ENCODE measurements around the gene ARVCF.

ARVCF gene

DNA sequence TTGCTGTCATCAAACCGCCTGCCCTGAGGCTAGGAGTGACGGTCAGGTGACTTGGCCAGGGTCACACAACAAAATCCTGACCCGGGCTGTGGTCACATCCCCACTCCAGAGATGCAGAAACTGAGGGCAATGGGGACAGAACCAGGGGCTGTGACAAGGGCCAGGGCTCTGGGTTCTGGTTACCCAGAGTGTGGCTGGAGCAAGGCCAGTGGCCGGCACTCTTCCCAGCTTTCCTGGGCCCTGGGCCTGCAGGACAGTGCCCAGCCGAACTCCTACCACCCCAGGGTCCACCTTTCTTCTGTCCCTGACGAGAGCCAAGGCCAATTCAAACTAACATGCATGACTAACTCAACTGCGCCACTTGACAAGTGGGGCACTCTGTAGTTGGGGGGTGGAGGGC is 35.9 kb downstream of the ARVCF start:
- Mint-ChIP-seq H3K4me1 (ENCODE audit: low read depth) (no peaks in the 10 kb centered on the region), H3K27ac (no peak overlapping the region), H3K36me3 (ENCODE audit: low read depth) (no peaks in the 10 kb centered on the region), H3K27me3 (ENCODE audit: low read depth) (no peaks in the 10 kb centered on the region), H3K4me3 (no peak overlapping the region), H3K9me3 (no peaks in the 10 kb centered on the region)
- DNase-seq (ENCODE audit: low spot score), result no peak

DNA sequence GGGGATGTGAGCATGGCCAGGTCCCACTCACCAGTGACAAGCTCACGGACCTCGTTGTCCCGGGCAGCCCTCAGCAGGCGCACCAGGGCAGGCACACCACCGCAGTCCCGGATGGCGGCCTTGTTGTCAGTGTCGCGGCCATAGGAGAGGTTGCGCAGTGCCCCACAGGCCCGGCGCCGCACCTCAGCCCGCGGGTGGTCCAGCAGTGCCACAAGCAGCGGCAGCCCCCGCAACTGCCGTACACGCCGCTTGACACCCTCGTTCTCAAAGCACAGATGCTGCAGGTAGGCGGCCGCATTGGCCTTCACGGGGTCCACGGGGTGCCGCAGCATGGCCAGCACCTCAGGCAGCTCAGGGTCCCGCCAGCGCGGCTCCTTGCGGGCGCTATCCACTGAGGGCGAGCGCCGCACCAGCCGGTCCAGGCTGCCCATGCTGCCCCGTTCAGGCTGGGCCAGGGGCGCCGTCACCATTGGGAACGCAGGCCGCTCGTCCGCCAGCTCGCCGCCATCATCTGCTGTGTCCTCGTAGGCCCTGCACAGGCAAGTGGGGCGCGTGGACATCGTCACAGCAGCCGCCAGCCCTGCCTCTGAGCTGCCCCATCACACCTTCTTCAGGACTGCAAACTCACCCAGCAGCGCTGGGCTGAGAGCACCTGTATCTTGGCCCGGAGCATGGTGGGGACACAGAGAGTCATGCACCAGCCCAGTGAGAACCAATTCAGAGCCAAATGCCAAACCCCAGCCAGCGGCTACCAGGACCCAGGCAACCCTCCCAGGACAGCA is 36.7 kb downstream of the ARVCF start:
- Mint-ChIP-seq H3K4me3 (no peak overlapping the region), H3K9me3 (no peaks in the 10 kb centered on the region)

DNA sequence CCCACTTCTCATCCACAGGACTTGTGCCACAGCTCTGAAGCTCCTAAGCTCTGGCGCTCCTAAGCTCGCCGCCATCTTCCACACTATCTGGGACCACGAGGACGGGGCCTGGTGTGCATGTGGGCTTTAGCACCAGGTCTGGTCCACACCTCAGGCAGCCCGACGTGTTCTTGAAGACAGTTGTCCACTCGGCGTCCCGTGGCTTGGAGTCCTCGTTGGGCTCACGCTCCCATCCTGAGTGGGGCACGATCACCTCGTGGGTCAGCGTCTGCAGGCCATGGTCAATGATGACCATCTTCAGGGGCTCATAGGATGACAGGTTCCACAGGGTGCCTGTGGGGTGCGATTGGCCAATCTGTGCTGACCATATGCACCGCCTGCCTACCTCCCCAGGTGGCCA is 37.9 kb downstream of the ARVCF start:
- Mint-ChIP-seq H3K27ac (no peak overlapping the region), H3K4me1 (ENCODE audit: low read depth) (peaks cover 6% of the 10 kb centered on the region), H3K4me3 (no peak overlapping the region), H3K9me3 (no peaks in the 10 kb centered on the region), H3K36me3 (ENCODE audit: low read depth) (no peaks in the 10 kb centered on the region), H3K27me3 (ENCODE audit: low read depth) (no peaks in the 10 kb centered on the region)
- no peak for DNase-seq (ENCODE audit: low spot score)

More for the DNA sequence above, 36.7 kb downstream of the ARVCF start:
- H3K27ac Mint-ChIP-seq, result no peak overlapping the region
- no peaks in the 10 kb centered on the region for H3K27me3 Mint-ChIP-seq (ENCODE audit: low read depth)
- H3K36me3 Mint-ChIP-seq (ENCODE audit: low read depth), result no peaks in the 10 kb centered on the region
- no peak for DNase-seq (ENCODE audit: low spot score)
- H3K4me1 Mint-ChIP-seq (ENCODE audit: low read depth), result peaks cover 5% of the 10 kb centered on the region

DNA sequence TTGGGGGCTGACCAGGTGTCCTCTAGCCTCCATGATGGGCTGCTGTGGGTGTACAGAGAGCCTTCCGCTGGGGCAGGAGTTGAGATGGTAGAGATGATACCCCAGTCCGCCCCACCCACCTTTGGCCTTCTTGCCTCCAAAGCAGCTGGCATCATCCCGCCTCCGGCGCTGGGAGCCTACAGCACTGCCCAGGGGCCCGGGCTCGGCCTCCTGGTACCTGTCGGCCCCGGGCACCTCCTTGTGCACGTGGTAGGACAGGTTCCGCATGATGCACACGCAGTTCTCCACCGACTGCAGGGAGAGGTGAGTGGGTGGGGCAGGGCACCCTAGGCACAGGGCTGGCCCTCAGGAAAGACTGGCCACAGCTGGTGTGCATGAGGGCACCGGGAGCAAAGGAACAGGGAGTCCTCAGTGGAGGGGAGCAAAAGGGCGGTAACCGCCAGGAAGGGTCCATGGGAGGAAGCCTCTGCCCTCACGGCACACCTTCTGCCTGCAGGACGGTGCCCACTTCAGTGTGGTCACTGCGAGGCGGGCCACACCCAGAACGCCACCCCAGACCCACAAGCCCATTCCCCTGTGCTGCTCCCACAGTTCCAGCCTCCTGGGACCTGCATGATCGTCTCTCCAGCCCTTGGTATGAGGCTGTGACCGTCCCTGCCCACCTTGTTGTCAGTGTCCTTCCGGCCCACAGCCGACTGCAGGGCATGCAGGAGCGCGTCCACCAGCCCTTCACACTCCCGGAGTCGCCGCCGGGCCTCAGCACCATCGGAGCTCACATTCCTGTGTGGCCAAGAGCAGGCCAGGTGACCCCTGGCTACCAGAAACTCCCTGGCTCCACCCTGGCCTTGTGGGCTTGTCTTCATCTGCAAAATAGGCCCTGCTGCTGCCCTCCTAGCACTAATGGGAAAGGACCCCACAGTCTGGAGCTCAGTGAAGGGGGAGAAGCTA is 39.1 kb downstream of the ARVCF start:
- Mint-ChIP-seq H3K9me3 (no peaks in the 10 kb centered on the region), H3K4me3 (no peak overlapping the region), H3K27me3 (ENCODE audit: low read depth) (no peaks in the 10 kb centered on the region)

DNA sequence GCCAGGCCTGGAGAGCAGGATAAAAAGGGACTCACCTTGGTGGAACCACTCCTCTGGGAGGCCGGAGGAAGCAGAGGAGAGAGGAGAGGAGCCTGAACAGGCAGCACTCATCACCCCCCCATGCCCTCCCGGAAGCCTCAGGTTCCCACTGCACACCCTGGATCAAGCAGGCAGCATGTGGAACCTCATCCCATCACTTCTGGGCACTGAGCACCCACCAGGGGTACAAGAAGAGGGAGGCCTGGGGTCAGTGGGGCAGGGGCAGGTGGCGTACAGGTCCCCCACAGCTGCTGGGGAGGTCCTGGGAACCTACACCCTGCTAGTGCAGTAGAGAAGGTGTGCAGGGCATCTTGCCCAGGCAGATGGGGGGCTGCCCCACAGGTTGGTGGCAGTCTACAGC is 40.0 kb downstream of the ARVCF start:
- H3K4me3 Mint-ChIP-seq, result no peak overlapping the region
- peaks cover 6% of the 10 kb centered on the region for H3K4me1 Mint-ChIP-seq (ENCODE audit: low read depth)
- no peaks in the 10 kb centered on the region for H3K27me3 Mint-ChIP-seq (ENCODE audit: low read depth)
- H3K36me3 Mint-ChIP-seq (ENCODE audit: low read depth), result no peaks in the 10 kb centered on the region
- H3K27ac Mint-ChIP-seq, result no peak overlapping the region
- no peaks in the 10 kb centered on the region for H3K9me3 Mint-ChIP-seq
- DNase-seq (ENCODE audit: low spot score), result no peak

More for the DNA sequence above, 39.1 kb downstream of the ARVCF start:
- Mint-ChIP-seq H3K36me3 (ENCODE audit: low read depth) (no peaks in the 10 kb centered on the region), H3K27ac (no peak overlapping the region), H3K4me1 (ENCODE audit: low read depth) (peaks cover 6% of the 10 kb centered on the region)
- DNase-seq (ENCODE audit: low spot score), result no peak

DNA sequence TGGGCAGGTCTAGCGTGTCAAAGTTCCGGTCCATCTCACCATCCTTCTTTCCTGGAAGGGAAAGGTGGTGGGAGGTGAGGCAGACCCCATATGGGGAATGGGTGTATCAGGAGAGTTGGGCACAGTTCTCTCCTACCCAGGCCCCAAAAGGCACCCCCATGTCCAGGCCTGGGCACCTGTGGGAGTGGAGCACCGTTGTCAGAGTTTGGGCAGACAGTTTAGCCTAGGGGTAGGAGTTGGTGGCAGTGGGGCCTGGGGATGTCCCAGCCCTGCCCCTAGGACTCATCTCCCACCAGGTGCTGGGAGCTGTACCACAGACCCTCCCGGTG is 41.0 kb downstream of the ARVCF start:
- peaks cover 6% of the 10 kb centered on the region for H3K4me1 Mint-ChIP-seq (ENCODE audit: low read depth)
- H3K27me3 Mint-ChIP-seq (ENCODE audit: low read depth), result no peaks in the 10 kb centered on the region
- DNase-seq (ENCODE audit: low spot score), result no peak
- no peaks in the 10 kb centered on the region for H3K9me3 Mint-ChIP-seq
- no peak overlapping the region for H3K27ac Mint-ChIP-seq
- no peak overlapping the region for H3K4me3 Mint-ChIP-seq
- H3K36me3 Mint-ChIP-seq (ENCODE audit: low read depth), result no peaks in the 10 kb centered on the region

DNA sequence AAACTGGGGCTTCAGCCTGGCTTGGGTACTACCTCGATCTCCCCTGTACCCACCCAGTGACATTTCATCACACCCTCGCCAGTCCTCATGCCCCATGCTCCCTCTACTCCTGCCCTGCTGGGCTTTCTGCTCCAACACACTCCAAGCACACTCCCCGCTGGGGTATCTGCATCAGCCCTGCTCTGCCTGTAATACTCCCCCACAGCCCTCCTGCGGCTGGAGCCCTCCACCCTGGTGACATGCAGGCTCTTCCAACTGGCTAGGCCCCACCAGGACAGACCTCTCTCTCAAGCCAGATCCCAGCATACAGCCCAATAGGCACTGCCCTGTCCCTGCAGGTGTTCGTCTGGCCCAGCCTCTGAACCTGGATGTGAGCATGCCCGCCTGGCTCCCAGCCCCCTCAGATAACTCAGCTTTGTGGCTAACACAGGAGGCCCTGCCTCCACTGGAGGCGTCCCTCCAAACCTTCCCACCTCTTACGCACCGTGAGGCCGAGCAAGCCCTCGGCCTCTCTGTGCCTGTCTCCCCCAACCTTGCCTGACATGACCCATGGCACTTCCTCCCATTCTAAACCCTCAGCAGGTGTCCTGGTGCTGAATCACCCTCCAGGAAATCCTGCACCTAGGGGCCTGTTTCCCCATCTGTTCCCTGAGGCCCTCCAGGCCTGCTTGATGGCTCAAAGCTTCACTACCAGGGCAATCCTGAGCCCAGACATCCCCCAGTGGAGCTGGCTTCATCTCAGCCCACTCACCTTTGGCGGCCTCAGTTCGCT is 41.5 kb downstream of the ARVCF start:
- Mint-ChIP-seq H3K9me3 (no peaks in the 10 kb centered on the region), H3K27ac (no peak overlapping the region), H3K4me1 (ENCODE audit: low read depth) (peaks cover 7% of the 10 kb centered on the region), H3K4me3 (no peak overlapping the region), H3K36me3 (ENCODE audit: low read depth) (no peaks in the 10 kb centered on the region), H3K27me3 (ENCODE audit: low read depth) (no peaks in the 10 kb centered on the region)
- DNase-seq (ENCODE audit: low spot score), result no peak

DNA sequence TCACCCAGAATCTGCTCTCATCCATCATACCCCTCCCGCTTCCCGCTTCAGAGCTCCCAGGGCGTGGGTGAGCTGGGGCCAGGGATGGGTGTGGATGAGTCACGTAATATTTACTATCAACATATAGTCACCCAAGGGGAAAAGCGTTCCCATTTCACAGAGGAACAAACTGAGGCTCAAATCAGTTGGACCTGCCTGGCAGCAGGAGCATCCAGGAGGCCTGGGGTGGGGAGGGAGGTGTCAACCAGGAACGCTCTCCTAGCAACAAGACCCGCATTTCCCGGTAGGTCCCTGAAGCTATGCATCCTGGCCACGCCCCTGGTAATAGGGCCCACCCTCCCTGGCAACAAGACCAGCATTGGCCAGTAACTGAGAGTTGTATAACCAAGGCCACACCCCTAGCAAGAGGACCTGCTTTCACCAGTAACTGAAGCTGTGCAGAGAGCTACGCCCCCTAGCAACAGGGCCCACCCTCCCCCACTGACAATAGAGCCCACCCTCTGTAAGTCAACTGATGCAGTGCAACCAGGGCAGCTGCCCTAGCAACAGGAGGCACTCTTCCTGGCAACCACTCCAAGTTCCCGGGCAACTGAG is 42.3 kb downstream of the ARVCF start:
- no peak overlapping the region for H3K4me3 Mint-ChIP-seq
- peaks cover 7% of the 10 kb centered on the region for H3K4me1 Mint-ChIP-seq (ENCODE audit: low read depth)
- H3K27ac Mint-ChIP-seq, result no peak overlapping the region
- no peaks in the 10 kb centered on the region for H3K36me3 Mint-ChIP-seq (ENCODE audit: low read depth)
- H3K9me3 Mint-ChIP-seq, result no peaks in the 10 kb centered on the region
- no peak for DNase-seq (ENCODE audit: low spot score)
- H3K27me3 Mint-ChIP-seq (ENCODE audit: low read depth), result no peaks in the 10 kb centered on the region

DNA sequence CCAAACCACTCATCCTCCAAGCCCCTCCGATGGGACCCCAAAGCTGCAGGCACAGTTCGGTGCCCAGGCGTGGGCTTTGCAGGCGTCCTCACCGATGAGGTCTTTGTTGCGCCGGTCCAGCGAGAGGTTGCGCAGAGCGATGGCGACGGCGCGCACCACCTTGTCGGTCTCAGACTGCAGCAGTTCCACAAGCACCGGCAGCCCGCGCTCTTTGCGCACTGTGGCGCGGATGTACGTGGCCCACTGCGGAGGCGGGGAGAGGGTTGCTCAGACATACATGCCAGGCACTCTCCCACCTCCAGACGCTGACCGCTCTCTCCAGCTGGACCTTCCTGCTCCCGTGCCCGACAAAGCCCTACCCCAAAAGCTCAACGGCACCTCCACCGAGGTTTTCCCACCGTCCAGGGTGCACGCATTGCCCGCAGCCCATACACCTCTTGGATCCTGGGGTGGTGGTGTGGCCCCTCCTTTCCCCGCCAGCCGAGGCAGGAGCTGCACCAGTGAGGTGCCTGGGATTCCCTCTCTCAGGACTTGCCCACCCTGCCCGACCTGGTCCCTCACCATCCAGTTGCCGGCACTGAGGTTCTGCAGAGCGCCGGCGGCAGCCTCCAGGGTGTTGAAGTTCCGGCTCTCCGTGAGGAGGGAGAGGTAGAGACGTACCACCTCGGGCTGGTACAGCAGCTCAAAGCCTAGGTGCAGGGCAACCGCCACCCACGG is 42.9 kb downstream of the ARVCF start:
- no peak for DNase-seq (ENCODE audit: low spot score)
- Mint-ChIP-seq H3K9me3 (no peaks in the 10 kb centered on the region), H3K4me1 (ENCODE audit: low read depth) (peaks cover 7% of the 10 kb centered on the region), H3K27me3 (ENCODE audit: low read depth) (no peaks in the 10 kb centered on the region), H3K4me3 (no peak overlapping the region), H3K27ac (no peak overlapping the region), H3K36me3 (ENCODE audit: low read depth) (no peaks in the 10 kb centered on the region)

DNA sequence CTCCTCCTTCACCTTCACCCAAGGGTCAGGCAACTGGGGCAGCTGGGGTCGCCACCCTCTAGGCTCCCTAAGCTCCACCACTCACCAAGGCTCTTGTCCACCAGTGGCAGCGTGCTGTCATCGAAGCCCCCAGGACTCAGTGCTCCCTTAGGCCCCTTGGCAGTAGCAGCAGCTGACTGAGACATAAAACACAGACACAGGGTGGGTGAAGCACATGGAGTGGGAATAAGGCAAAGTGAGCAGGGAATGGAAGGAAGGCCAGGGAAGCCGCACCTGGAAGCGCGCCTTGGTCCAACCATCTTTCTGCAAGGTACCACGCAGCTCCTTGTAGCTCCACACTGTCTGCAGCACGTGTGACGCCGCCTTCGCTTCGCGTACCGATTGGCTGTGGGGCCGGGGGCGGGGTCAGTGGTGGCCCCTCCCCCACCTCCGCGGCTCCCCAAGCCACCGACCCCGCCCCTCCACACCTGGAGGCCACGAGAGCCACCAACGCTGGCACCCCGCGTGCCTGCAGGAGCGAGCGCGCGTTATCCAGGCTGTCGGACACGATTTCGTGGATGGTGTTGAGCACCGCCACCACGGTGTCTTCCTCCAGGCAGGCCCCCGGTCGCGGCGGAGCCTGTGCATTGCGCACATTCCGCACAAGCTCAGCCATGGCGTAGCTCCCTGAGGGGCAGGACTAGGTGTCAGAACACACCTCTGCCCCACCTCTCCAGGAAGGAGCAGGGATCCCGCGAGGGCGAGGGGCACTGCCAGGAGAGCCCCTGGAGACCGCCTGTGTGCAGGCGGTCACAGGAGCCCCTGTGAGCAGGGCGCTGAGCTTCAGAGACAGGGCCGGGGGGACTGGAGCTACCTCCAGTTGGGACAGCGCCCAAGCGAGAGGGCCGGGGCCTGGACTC is 43.7 kb downstream of the ARVCF start:
- H3K36me3 Mint-ChIP-seq (ENCODE audit: low read depth), result no peaks in the 10 kb centered on the region
- no peak overlapping the region for H3K4me3 Mint-ChIP-seq
- peaks cover 7% of the 10 kb centered on the region for H3K4me1 Mint-ChIP-seq (ENCODE audit: low read depth)
- no peaks in the 10 kb centered on the region for H3K9me3 Mint-ChIP-seq
- DNase-seq (ENCODE audit: low spot score), result no peak
- no peaks in the 10 kb centered on the region for H3K27me3 Mint-ChIP-seq (ENCODE audit: low read depth)
- no peak overlapping the region for H3K27ac Mint-ChIP-seq

DNA sequence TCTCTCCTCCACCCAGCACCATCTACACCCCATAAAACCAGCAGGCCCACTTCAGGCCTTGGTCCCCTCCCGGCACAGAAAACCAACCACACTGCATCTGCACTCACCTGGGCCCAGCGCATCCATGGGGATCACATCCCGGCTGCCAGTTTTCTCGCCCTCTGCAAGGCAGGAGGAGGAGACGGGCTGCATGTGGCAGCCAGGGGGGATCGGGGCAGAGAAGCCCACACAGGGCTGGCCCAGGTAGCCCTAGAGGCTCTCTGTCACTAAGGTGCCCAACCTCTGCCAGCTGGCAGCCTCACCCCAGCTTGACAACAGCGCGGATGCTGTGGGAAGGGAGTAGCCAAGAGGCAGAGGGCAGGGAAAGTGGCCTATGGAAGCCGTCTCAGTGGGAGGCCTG is 44.4 kb downstream of the ARVCF start:
- DNase-seq (ENCODE audit: low spot score), result no peak
- H3K4me3 Mint-ChIP-seq, result no peak overlapping the region
- no peaks in the 10 kb centered on the region for H3K27me3 Mint-ChIP-seq (ENCODE audit: low read depth)
- H3K27ac Mint-ChIP-seq, result no peak overlapping the region
- peaks cover 7% of the 10 kb centered on the region for H3K4me1 Mint-ChIP-seq (ENCODE audit: low read depth)
- no peaks in the 10 kb centered on the region for H3K9me3 Mint-ChIP-seq
- H3K36me3 Mint-ChIP-seq (ENCODE audit: low read depth), result peaks cover under 1% of the 10 kb centered on the region

DNA sequence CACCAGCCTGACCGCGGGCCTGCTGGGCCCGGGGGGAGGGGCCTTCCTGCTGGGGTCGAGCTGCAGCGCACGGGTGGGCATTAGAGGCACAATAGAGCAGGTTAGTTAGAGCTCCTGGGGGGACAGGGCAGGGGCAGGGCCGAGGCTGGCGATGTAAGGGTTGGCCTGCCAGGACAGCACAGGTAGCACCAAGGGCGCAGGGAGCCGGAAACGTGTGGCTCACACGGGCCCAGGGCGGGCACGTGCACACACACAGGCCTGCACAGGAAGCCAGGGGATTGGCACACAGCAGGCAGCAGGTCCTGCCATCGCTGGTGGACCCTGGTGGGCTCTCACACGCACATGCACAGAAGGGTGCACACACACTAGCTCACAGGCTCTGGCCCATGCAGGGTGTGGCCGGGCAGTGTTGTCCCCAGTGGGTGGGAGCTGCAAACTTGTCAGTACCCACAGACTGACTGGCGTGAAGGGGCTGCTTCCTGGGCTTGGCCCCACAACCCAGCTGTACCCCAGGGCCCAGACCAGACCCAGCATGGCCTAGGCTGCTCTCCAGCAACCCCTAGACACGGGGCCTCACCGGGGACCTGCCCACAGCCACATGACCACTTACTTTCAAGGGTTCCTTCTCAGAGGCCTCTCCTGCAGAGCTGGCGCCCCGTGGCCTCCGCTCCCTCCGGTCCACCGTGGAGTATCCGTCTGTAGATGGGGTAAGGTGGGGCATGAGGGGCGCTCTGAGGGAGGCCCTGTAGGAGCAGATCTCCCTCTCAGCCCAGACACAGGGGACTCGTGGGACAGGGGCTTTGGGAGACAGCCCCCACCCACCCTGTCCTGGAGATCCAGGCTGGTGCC is 45.1 kb downstream of the ARVCF start:
- no peaks in the 10 kb centered on the region for H3K27me3 Mint-ChIP-seq (ENCODE audit: low read depth)
- no peaks in the 10 kb centered on the region for H3K9me3 Mint-ChIP-seq
- H3K4me3 Mint-ChIP-seq, result no peak overlapping the region
- no peak for DNase-seq (ENCODE audit: low spot score)
- peaks cover 7% of the 10 kb centered on the region for H3K4me1 Mint-ChIP-seq (ENCODE audit: low read depth)
- peaks cover 4% of the 10 kb centered on the region for H3K36me3 Mint-ChIP-seq (ENCODE audit: low read depth)
- H3K27ac Mint-ChIP-seq, result no peak overlapping the region

Data from T-helper 2 cell treated with Interferon-gamma antibody and Interleukin-4, amounts not matched to agents 5 μg/mL and 100 μg/mL, for 36 hours (primary cell).